SK-MEL-5 (cell line): Measurements from ENCODE around the gene PCDHGC3. TPM values are rescaled to one million over a fixed set of nuclear protein-coding genes. Genes with fewer than 3 reads are reported as not detected.

Source experiments
- DNase-seq: peaks from one replicate; pipeline ENCODE4 v3.0.0-alpha.2; 2016; ENCODE audit warnings: low read depth, low spot score
- in situ Hi-C: cut with HindIII; loops from 2 replicates; pipeline ENCODE4 v1.10.0; 2016; ENCODE audit warnings: low sequenced_read_pairs, high pct_unique_total_duplicates, low pct_unique_long_range_greater_than_20kb
- total RNA-seq: library from RNA; depleted of rRNA; stranded (reverse); fragments of >200 nt; shearing (Covaris generic); gene quantifications from 2 replicates; pipeline ENCODE4 v1.2.3, GENCODE V29; 2014

The PCDHGC3 gene
- total RNA-seq, 1 experiment from 2014 or later, result 12.5 TPM

- in situ Hi-C loops, result no loop called here
- no peak for DNase-seq
Measured at GRCh38 chr5:141479776-141480175, 4.0 kb downstream of the PCDHGC3 start.

GRCh38 chr5:141483902-141484301 is 8.1 kb downstream of the PCDHGC3 start:
- in situ Hi-C loops, result no loop called here
- DNase-seq, result no peak

GRCh38 chr5:141484310-141484640 is 8.5 kb downstream of the PCDHGC3 start:
- in situ Hi-C loops, result no loop called here
- DNase-seq, result no peak

GRCh38 chr5:141484641-141485311 is 9.0 kb downstream of the PCDHGC3 start, which contains the start of gene PCDHGC4:
PCDHGC4 (plus strand) TSS chr5:141485030; CDS start chr5:141485174, 144 bp downstream.
- no peak for DNase-seq
- in situ Hi-C loops, result no loop called here

- no peak for DNase-seq
Measured at GRCh38 chr5:141485321-141486055, 9.7 kb downstream of the PCDHGC3 start.

GRCh38 chr5:141486091-141486490 is 10.3 kb downstream of the PCDHGC3 start:
- in situ Hi-C loops, result no loop called here
- DNase-seq, result no peak

More at GRCh38 chr5:141485321-141486055, 9.7 kb downstream of the PCDHGC3 start:
- in situ Hi-C loops, result no loop called here

- in situ Hi-C loops, result no loop called here
- DNase-seq, result no peak
Measured at GRCh38 chr5:141487131-141487530, 11.4 kb downstream of the PCDHGC3 start.

DNA sequence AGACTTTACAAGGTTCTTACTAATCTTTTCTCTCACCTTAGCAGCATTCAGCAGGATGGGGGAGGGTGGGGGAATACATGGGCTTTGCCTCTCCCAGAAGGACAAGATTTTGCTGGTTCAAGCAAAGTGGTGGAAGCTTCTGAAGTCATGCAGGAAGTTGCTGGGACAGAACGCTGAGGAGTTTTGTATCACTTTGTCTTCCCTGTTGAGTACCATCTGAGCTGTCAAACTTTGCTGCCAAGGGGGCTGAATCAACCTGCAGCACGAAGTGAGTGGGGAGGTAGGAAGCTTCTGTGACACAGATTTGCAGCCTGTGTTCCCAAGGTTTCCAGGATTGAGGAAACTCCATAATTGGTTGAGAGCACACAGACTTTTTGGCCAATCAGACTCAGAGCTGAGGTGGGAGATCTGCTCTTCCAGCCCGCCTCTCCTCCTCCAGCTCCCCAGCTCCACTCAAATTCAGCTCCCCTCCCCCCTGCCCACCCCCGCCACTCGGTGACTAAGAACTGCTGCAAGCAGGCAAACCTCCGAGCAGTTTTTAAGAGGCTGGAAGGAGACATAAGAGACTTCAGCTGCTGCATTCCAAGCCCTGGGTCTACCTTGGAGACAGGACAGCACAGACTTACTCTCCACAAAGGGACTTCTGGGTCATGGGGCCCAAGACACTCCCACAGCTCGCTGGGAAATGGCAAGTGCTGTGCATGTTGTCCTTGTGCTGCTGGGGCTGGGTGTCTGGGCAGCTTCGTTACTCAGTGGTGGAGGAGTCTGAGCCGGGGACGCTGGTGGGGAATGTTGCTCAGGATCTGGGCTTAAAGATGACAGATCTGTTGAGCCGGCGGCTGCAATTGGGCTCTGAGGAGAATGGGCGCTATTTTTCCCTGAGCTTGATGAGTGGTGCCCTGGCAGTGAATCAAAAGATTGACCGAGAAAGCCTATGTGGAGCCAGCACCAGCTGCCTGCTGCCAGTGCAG is 13.1 kb downstream of the PCDHGC3 start, which contains the start of gene PCDHGC5:
TSS of gene PCDHGC5 (plus strand) at position 491 of the 971 bp plus-strand sequence. CDS start at position 651, 160 bp downstream.
- DNase-seq, result no peak
- in situ Hi-C loops, result no loop called here

GRCh38 chr5:141489841-141490240 is 14.1 kb downstream of the PCDHGC3 start:
- DNase-seq, result no peak
- in situ Hi-C loops, result no loop called here

GRCh38 chr5:141490271-141490670 is 14.5 kb downstream of the PCDHGC3 start:
- DNase-seq, result no peak
- in situ Hi-C loops, result no loop called here

- in situ Hi-C loops, result no loop called here
- no peak for DNase-seq
Measured at GRCh38 chr5:141490771-141491170, 15.0 kb downstream of the PCDHGC3 start.

DNA sequence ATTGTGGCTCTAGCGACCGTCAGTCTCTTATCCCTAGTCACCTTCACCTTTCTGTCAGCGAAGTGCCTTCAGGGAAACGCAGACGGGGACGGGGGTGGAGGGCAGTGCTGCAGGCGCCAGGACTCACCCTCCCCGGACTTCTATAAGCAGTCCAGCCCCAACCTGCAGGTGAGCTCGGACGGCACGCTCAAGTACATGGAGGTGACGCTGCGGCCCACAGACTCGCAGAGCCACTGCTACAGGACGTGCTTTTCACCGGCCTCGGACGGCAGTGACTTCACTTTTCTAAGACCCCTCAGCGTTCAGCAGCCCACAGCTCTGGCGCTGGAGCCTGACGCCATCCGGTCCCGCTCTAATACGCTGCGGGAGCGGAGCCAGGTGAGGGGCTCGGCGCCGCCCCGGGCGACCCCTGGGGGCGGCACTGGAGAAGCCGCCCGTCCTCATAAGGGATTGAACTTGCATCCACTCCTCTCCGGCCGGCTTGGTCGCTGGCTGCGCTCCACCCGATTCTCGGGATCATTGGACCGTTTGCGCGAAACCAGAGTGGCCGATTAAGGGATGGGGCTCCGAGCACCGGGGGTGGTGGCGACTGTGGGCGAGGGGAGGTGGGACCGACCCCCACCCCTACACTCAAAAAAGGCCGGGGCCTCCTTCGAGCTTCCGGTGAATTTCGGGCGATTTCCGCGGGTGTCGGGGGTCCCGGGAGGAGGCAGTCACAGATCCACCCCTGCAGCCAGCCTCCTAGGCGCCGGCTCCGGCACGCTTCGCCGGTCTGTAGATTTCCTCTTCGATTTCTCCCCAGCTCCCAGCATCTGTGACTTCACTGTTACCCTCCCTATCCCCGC is 15.8 kb downstream of the PCDHGC3 start:
- DNase-seq, result no peak
- in situ Hi-C loops, result no loop called here

- DNase-seq, result no peak
- in situ Hi-C loops, result no loop called here
Measured at GRCh38 chr5:141492168-141492885, 16.6 kb downstream of the PCDHGC3 start.

- DNase-seq, result peak; percentile 40
- in situ Hi-C loops, result no loop called here
Measured at GRCh38 chr5:141493500-141494422, 18.0 kb downstream of the PCDHGC3 start.

DNA sequence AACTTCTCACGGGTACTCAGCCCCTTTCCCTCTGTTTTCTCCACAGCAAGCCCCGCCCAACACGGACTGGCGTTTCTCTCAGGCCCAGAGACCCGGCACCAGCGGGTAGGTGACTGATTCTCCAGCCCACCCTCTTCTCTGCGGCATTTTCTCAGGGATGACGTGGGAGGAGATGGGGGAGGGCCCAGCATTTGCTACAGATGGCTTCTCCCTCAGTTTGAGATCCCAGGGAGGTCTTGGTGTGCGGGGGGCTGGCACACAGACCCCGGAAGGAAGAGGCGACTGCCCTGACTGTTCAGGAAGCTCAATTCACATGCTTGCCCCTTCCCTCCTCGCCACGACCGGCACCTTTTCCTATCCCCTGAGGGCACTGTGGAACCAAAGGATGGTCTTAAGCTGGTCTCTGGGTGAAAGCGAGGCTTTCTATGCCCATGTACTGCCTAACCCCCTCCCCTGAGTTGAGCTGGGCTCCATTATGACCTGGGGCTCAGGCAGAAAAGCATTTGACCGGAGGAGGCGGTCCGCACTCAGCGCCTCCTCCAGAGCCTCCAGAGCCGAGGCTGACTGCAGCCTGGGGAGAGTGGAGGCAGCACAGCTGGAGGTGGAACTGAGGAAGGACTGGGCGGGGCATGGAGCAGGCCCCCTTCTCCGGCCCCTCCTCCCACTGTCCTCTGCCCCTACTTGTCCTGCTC is 19.1 kb downstream of the PCDHGC3 start:
- in situ Hi-C loops, result no loop called here
- DNase-seq, result no peak
